HG02642 (cell line): ENCODE results near the gene MATN3.
"Not testable (repeated sequence)": the region's sequence is repeated elsewhere in the genome, so short reads cannot be mapped to it uniquely, and the experiment has no call there.

Experiments used
- ATAC-seq: cut with Tn5 transposase; IDR thresholded peaks from one replicate; pipeline ENCODE4 v1.9.1; 2021; ENCODE audit warnings: mild to moderate bottlenecking; ENCODE audit not compliant: unreplicated experiment, poor library complexity

The MATN3 gene

GRCh38 chr2:20012282-20013125 is at the start of gene MATN3:
Gene MATN3 (minus strand): TSS chr2:20012668. CDS start chr2:20012631, 37 bp downstream.
- ATAC-seq, result no peak

GRCh38 chr2:20061940-20062339 is 49.5 kb upstream of the MATN3 start:
- ATAC-seq, result no peak

GRCh38 chr2:20061476-20061875 is 49.0 kb upstream of the MATN3 start:
- no peak for ATAC-seq

- ATAC-seq, result no peak
These were observed 47.6 kb upstream of the MATN3 start for GRCh38 chr2:20060106-20060505.

- no peak for ATAC-seq
These were observed 44.8 kb upstream of the MATN3 start for GRCh38 chr2:20057268-20057667.

- no peak for ATAC-seq
These were observed 42.5 kb upstream of the MATN3 start for GRCh38 chr2:20054931-20055330.

- ATAC-seq, result no peak
These were observed 41.7 kb upstream of the MATN3 start for GRCh38 chr2:20054119-20054518.

- ATAC-seq, result no peak
These were observed 40.4 kb upstream of the MATN3 start for GRCh38 chr2:20052861-20053281.

GRCh38 chr2:20052229-20052851 is 39.9 kb upstream of the MATN3 start:
- ATAC-seq, result no peak

GRCh38 chr2:20051532-20052228 is 39.2 kb upstream of the MATN3 start, which contains the start of gene LAPTM4A:
Gene LAPTM4A (minus strand): TSS chr2:20051628. CDS start chr2:20051520, 108 bp downstream.
- peak; percentile 98 for ATAC-seq

GRCh38 chr2:20050646-20051531 is 38.4 kb upstream of the MATN3 start:
- peak; percentile 27 for ATAC-seq

- peak; percentile 14 for ATAC-seq
These were observed 37.7 kb upstream of the MATN3 start for GRCh38 chr2:20050104-20050645.

GRCh38 chr2:20049637-20050036 is 37.2 kb upstream of the MATN3 start:
- ATAC-seq, result no peak

- ATAC-seq, result no peak
These were observed 36.3 kb upstream of the MATN3 start for GRCh38 chr2:20048488-20049448.

- ATAC-seq, result not testable (repeated sequence)
These were observed 33.3 kb upstream of the MATN3 start for GRCh38 chr2:20045712-20046292.

- no peak for ATAC-seq
These were observed 32.3 kb upstream of the MATN3 start for GRCh38 chr2:20044778-20045177.

- no peak for ATAC-seq
These were observed 30.1 kb upstream of the MATN3 start for GRCh38 chr2:20042531-20042930.

- ATAC-seq, result no peak
These were observed 28.2 kb upstream of the MATN3 start for GRCh38 chr2:20040489-20041172.
